HL-60/S4 treated with retinoic acid at 250 ng/mL for 4 days and 3 days (cell line): ENCODE data around the gene OR51B6.
"Not testable (repeated sequence)": the region's sequence is repeated elsewhere in the genome, so short reads cannot be mapped to it uniquely, and the experiment has no call there.

ENCODE experiments used
- in situ Hi-C: fragments of 300-500 bp; cut with MboI; formaldehyde crosslinking; loops from 2 replicates; pipeline ENCODE4 v1.7.0; 2022; ENCODE audit warnings: low sequenced_read_pairs

OR51B6 gene

GRCh38 chr11:5351208-5351607 is at the start of gene OR51B6:
TSS of gene OR51B6 (plus strand) at chr11:5351508. CDS start at chr11:5351508, 0 bp downstream.
- in situ Hi-C loops: no loop called here

- in situ Hi-C loops: no loop called here
Measured at GRCh38 chr11:5301846-5302245, 49.5 kb upstream of the OR51B6 start, which contains the start of gene OR51B4. TSS of gene OR51B4 (minus strand) at chr11:5301946. CDS start at chr11:5301946, 0 bp downstream.

- in situ Hi-C loops: no loop called here
Measured at GRCh38 chr11:5303626-5304025, 47.7 kb upstream of the OR51B6 start.

GRCh38 chr11:5304046-5304445 is 47.3 kb upstream of the OR51B6 start:
- in situ Hi-C loops: no loop called here

- in situ Hi-C loops: no loop called here
Measured at GRCh38 chr11:5307256-5308019, 43.9 kb upstream of the OR51B6 start.

GRCh38 chr11:5310423-5310822 is 40.9 kb upstream of the OR51B6 start:
- in situ Hi-C loops: no loop called here

GRCh38 chr11:5313326-5314023 is 37.8 kb upstream of the OR51B6 start:
- in situ Hi-C loops: not testable (repeated sequence)

GRCh38 chr11:5317292-5317691 is 34.0 kb upstream of the OR51B6 start:
- in situ Hi-C loops: no loop called here

- in situ Hi-C loops: no loop called here
Measured at GRCh38 chr11:5324197-5324596, 27.1 kb upstream of the OR51B6 start, which contains the start of gene OR51B2. TSS of gene OR51B2 (minus strand) at chr11:5324297. CDS start at chr11:5324297, 0 bp downstream.

GRCh38 chr11:5335170-5335569 is 16.1 kb upstream of the OR51B6 start:
- in situ Hi-C loops: no loop called here

GRCh38 chr11:5336331-5336730 is 15.0 kb upstream of the OR51B6 start:
- in situ Hi-C loops: no loop called here

GRCh38 chr11:5337253-5337652 is 14.1 kb upstream of the OR51B6 start:
- in situ Hi-C loops: not testable (repeated sequence)

- in situ Hi-C loops: no loop called here
Measured at GRCh38 chr11:5339771-5340322, 11.5 kb upstream of the OR51B6 start.

GRCh38 chr11:5343474-5344335 is 7.6 kb upstream of the OR51B6 start, which contains the start of gene OR51B5:
TSS of gene OR51B5 (minus strand) at chr11:5343524. CDS start at chr11:5343524, 0 bp downstream.
- in situ Hi-C loops: no loop called here

- in situ Hi-C loops: no loop called here
Measured at GRCh38 chr11:5345831-5346230, 5.5 kb upstream of the OR51B6 start.

GRCh38 chr11:5348551-5349194 is 2.6 kb upstream of the OR51B6 start:
- in situ Hi-C loops: no loop called here

GRCh38 chr11:5349550-5349949 is 1.8 kb upstream of the OR51B6 start:
- in situ Hi-C loops: no loop called here

GRCh38 chr11:5356031-5356430 is 4.7 kb downstream of the OR51B6 start:
- in situ Hi-C loops: not testable (repeated sequence)

- in situ Hi-C loops: no loop called here
Measured at GRCh38 chr11:5362017-5362625, 10.8 kb downstream of the OR51B6 start.

- in situ Hi-C loops: no loop called here
Measured at GRCh38 chr11:5363679-5364078, 12.4 kb downstream of the OR51B6 start.
